Neuronal stem cell (in vitro differentiated cells): ENCODE measurements around the gene ABCA13.
A peak's percentile ranks its signal among the peaks of the same experiment; 100 is the strongest.
"Not testable (repeated sequence)": the region's sequence is repeated elsewhere in the genome, so short reads cannot be mapped to it uniquely, and the experiment has no call there.

Source experiments
- DNase-seq: peaks from one replicate; pipeline ENCODE4 v3.0.0-alpha.2; 2013; ENCODE audit warnings: low spot score
- H2AFZ ChIP-seq: one replicate; pipeline ENCODE4 v1.6.1; 2013; ENCODE audit warnings: mild to moderate bottlenecking, low read length, inconsistent platforms
- H2AK5ac ChIP-seq: 2 replicates; pipeline ENCODE4 v1.6.1; 2013; ENCODE audit warnings: low read depth, mild to moderate bottlenecking, inconsistent platforms, low read length, moderate library complexity, mixed read lengths
- H2BK120ac ChIP-seq: 2 replicates; pipeline ENCODE4 v1.6.1; 2013; ENCODE audit warnings: low read depth, mild to moderate bottlenecking, inconsistent platforms, low read length, moderate library complexity, mixed read lengths
- H2BK12ac ChIP-seq: one replicate; pipeline ENCODE4 v1.6.1; 2013; ENCODE audit warnings: low read length, inconsistent platforms
- H2BK15ac ChIP-seq: 2 replicates; pipeline ENCODE4 v1.6.1; 2013; ENCODE audit warnings: mild to moderate bottlenecking, low read length, inconsistent platforms, mixed read lengths
- H2BK5ac ChIP-seq: one replicate; pipeline ENCODE4 v1.6.1; 2013; ENCODE audit warnings: inconsistent platforms, mild to moderate bottlenecking, low read length, moderate library complexity
- H3K14ac ChIP-seq: one replicate; pipeline ENCODE4 v1.6.1; 2013; ENCODE audit warnings: low read length, inconsistent platforms
- H3K18ac ChIP-seq: 2 replicates; pipeline ENCODE4 v1.6.1; 2013; ENCODE audit warnings: low read length, inconsistent platforms
- H3K23ac ChIP-seq: 2 replicates; pipeline ENCODE4 v1.6.1; 2013; ENCODE audit warnings: low read depth, mild to moderate bottlenecking, mixed read lengths, low read length, inconsistent platforms; ENCODE audit not compliant: poor library complexity
- H3K27ac ChIP-seq: replicated peaks from 3 replicates; pipeline ENCODE4 v1.5.1; 2013; ENCODE audit warnings: low read length, inconsistent platforms
- H3K27me3 ChIP-seq, 3 experiments: 2 replicates each; pipeline ENCODE4 v1.6.1; 2013; ENCODE audit warnings: low read length in 3 of 3, mild to moderate bottlenecking in 2 of 3, inconsistent platforms in 1 of 3, low read depth in 1 of 3, mixed read lengths in 1 of 3, moderate library complexity in 1 of 3; ENCODE audit not compliant: control insufficient read depth in 3 of 3, insufficient read depth in 3 of 3
- H3K36me3 ChIP-seq, 2 donors: replicated peaks in 1 of 2; 2 replicates each; pipeline ENCODE4 v1.6.1; 2013; ENCODE audit warnings: low read length in 2 of 2; ENCODE audit not compliant: control insufficient read depth in 2 of 2, insufficient read depth in 2 of 2
- H3K4ac ChIP-seq: 2 replicates; pipeline ENCODE4 v1.6.1; 2013; ENCODE audit warnings: inconsistent platforms, mild to moderate bottlenecking, low read length, moderate library complexity
- H3K4me1 ChIP-seq, 2 donors: 1 replicate in 1 of 2; 2 replicates in 1 of 2; pipeline ENCODE4 v1.6.1; 2013; ENCODE audit warnings: low read length in 2 of 2, low read depth in 1 of 2; ENCODE audit not compliant: control insufficient read depth in 2 of 2, insufficient read depth in 1 of 2
- H3K4me2 ChIP-seq: one replicate; pipeline ENCODE4 v1.6.1; 2013; ENCODE audit warnings: mild to moderate bottlenecking, low read length, inconsistent platforms; ENCODE audit not compliant: insufficient read depth, poor library complexity, severe bottlenecking
- H3K4me3 ChIP-seq, 2 donors: 2 replicates each; pipeline ENCODE4 v1.5.1; 2013; ENCODE audit warnings: low read length in 2 of 2, mild to moderate bottlenecking in 2 of 2, inconsistent platforms in 1 of 2, moderate library complexity in 1 of 2
- H3K79me1 ChIP-seq: one replicate; pipeline ENCODE4 v1.6.1; 2013; ENCODE audit warnings: low read depth, mild to moderate bottlenecking, inconsistent platforms, low read length, moderate library complexity
- H3K9ac ChIP-seq: one replicate; pipeline ENCODE4 v1.6.1; 2013; ENCODE audit warnings: mild to moderate bottlenecking, low read depth, low read length, inconsistent platforms; ENCODE audit not compliant: poor library complexity
- H3K9me3 ChIP-seq, 2 donors: replicated peaks in 1 of 2; 2 replicates each; pipeline versions ENCODE3 to v1.6.1; 2013; ENCODE audit warnings: low read length in 2 of 2, mild to moderate bottlenecking in 2 of 2, inconsistent platforms in 1 of 2, low read depth in 1 of 2, mixed read lengths in 1 of 2, moderate library complexity in 1 of 2; ENCODE audit not compliant: control insufficient read depth in 2 of 2, insufficient read depth in 1 of 2
- H4K8ac ChIP-seq: one replicate; pipeline ENCODE4 v1.6.1; 2013; ENCODE audit warnings: low read depth, mild to moderate bottlenecking, inconsistent platforms, low read length, moderate library complexity
- H4K91ac ChIP-seq: one replicate; pipeline ENCODE4 v1.6.1; 2013; ENCODE audit warnings: low read length, low read depth, mild to moderate bottlenecking, inconsistent platforms; ENCODE audit not compliant: poor library complexity
- WGBS, 2 donors: extraction: QIAGEN DNeasy Blood & Tissue Kit; methylation state at CpG; one replicate each; pipeline ENCODE4 v1.1.7; 2013; ENCODE audit warnings: missing lambda C conversion rate in 2 of 2, mixed read lengths in 1 of 2; ENCODE audit not compliant: insufficient read length in 2 of 2, insufficient replicate concordance in 1 of 2; ENCODE audit errors: extremely low coverage in 2 of 2; 5-methylcytosine and 5-hydroxymethylcytosine counted together

Gene ABCA13

GRCh38 chr7:48144291-48144768 lies 26.9 kb upstream of the ABCA13 start:
- Histone ChIP-seq H2BK120ac (no peak overlapping the region), H2BK5ac (no peak overlapping the region), H3K27ac (no peak overlapping the region), H2BK12ac (no peak overlapping the region), H3K4me1 (no peaks in the 10 kb centered on the region), H2AK5ac (no peak overlapping the region), H2AFZ (no peak overlapping the region), H3K14ac (no peak overlapping the region), H3K4me2 (no peak overlapping the region), H3K27me3 (no peaks in the 10 kb centered on the region), H2BK15ac (no peak overlapping the region), H3K79me1 (no peaks in the 10 kb centered on the region), H4K91ac (no peak overlapping the region), H3K18ac (no peak overlapping the region), H3K4me3 (no peak overlapping the region), H3K9me3 (no peaks in the 10 kb centered on the region), H3K23ac (no peak overlapping the region), H4K8ac (no peak overlapping the region), H3K9ac (no peak overlapping the region), H3K36me3 (no peaks in the 10 kb centered on the region), H3K4ac (no peak overlapping the region)
- no peak for DNase-seq
- WGBS, 2 donors = no CpG with 5 or more reads among the region's 4 CpGs

- Histone ChIP-seq H3K14ac (no peak overlapping the region), H2BK15ac (no peak overlapping the region), H2BK120ac (no peak overlapping the region), H2AK5ac (no peak overlapping the region), H3K36me3 (no peaks in the 10 kb centered on the region), H2AFZ (peak overlapping the region; percentile 5), H3K23ac (no peak overlapping the region), H3K27ac (no peak overlapping the region), H3K4me3 (no peak overlapping the region), H3K79me1 (no peaks in the 10 kb centered on the region), H3K27me3 (peaks cover 0 to 5% (median 0%) of the 10 kb centered on the region in 3 experiments), H3K9ac (no peak overlapping the region), H4K8ac (no peak overlapping the region), H3K4ac (no peak overlapping the region), H3K4me2 (no peak overlapping the region), H4K91ac (no peak overlapping the region), H3K9me3 (no peaks in the 10 kb centered on the region), H2BK5ac (no peak overlapping the region), H3K18ac (no peak overlapping the region), H2BK12ac (no peak overlapping the region), H3K4me1 (no peaks in the 10 kb centered on the region)
- no CpG with 5 or more reads among the region's 4 CpGs for WGBS, 2 donors
- no peak for DNase-seq
Measured at GRCh38 chr7:48147078-48147591, 24.1 kb upstream of the ABCA13 start.

- H3K4ac ChIP-seq, H4K8ac ChIP-seq, H2AK5ac ChIP-seq, H3K4me2 ChIP-seq, H4K91ac ChIP-seq, H2BK120ac ChIP-seq, H3K23ac ChIP-seq, H3K79me1 ChIP-seq, H3K9ac ChIP-seq, H3K4me1 ChIP-seq, H3K9me3 ChIP-seq, H2BK5ac ChIP-seq, H3K18ac ChIP-seq, H3K27ac ChIP-seq, H3K4me3 ChIP-seq, H3K14ac ChIP-seq, H2BK15ac ChIP-seq, H3K27me3 ChIP-seq, H2BK12ac ChIP-seq, H3K36me3 ChIP-seq, DNase-seq: not testable (repeated sequence)
- H2AFZ ChIP-seq = peak overlapping the region; percentile 5
- no CpG with 5 or more reads among the region's 7 CpGs for WGBS, 2 donors
Measured at GRCh38 chr7:48147690-48148089, 23.6 kb upstream of the ABCA13 start.

GRCh38 chr7:48148311-48148710 lies 22.9 kb upstream of the ABCA13 start:
- no peaks in the 10 kb centered on the region for H3K36me3 ChIP-seq
- no peaks in the 10 kb centered on the region for H3K79me1 ChIP-seq
- H4K91ac ChIP-seq = no peak overlapping the region
- no peak overlapping the region for H3K9ac ChIP-seq
- no peak overlapping the region for H2BK12ac ChIP-seq
- H2AFZ ChIP-seq = no peak overlapping the region
- H3K4ac ChIP-seq = no peak overlapping the region
- no peak overlapping the region for H4K8ac ChIP-seq
- H3K14ac ChIP-seq = no peak overlapping the region
- no peak overlapping the region for H3K27ac ChIP-seq
- no peaks in the 10 kb centered on the region for H3K4me1 ChIP-seq
- no peaks in the 10 kb centered on the region for H3K9me3 ChIP-seq
- DNase-seq = no peak
- H3K23ac ChIP-seq = no peak overlapping the region
- H2BK5ac ChIP-seq = no peak overlapping the region
- WGBS, 2 donors = no CpG with 5 or more reads among the region's 2 CpGs
- H2BK15ac ChIP-seq = no peak overlapping the region
- H2AK5ac ChIP-seq = no peak overlapping the region
- H2BK120ac ChIP-seq = no peak overlapping the region
- H3K27me3 ChIP-seq = peaks cover 0 to 5% (median 0%) of the 10 kb centered on the region in 3 experiments
- H3K18ac ChIP-seq = no peak overlapping the region
- H3K4me3 ChIP-seq = no peak overlapping the region
- no peak overlapping the region for H3K4me2 ChIP-seq
